GM19240 (cell line): ENCODE data around the gene TRIM41.
"Not testable (repeated sequence)": the region's sequence is repeated elsewhere in the genome, so short reads cannot be mapped to it uniquely, and the experiment has no call there.

ENCODE experiments used
- DNase-seq: peaks from one replicate; pipeline ENCODE4 v3.0.0; 2011; ENCODE audit warnings: low spot score; ENCODE audit not compliant: insufficient read length

The TRIM41 gene

GRCh38 chr5:181248277-181248676 is 25.2 kb downstream of the TRIM41 start:
- no peak for DNase-seq

- DNase-seq, result no peak
Measured at GRCh38 chr5:181255276-181255675, 32.2 kb downstream of the TRIM41 start.

- no peak for DNase-seq
Measured at GRCh38 chr5:181255836-181256578, 32.9 kb downstream of the TRIM41 start.

- no peak for DNase-seq
Measured at GRCh38 chr5:181258576-181258975, 35.5 kb downstream of the TRIM41 start.

- DNase-seq, result no peak
Measured at GRCh38 chr5:181259283-181259682, 36.2 kb downstream of the TRIM41 start.

- DNase-seq, result no peak
Measured at GRCh38 chr5:181259974-181260719, 37.1 kb downstream of the TRIM41 start.

GRCh38 chr5:181260720-181261319 is 37.7 kb downstream of the TRIM41 start, which contains the start of gene TRIM52:
Gene TRIM52, minus strand, starts transcription at chr5:181261143. Its CDS starts 330 bp downstream, at chr5:181260813.
- peak; percentile 62 for DNase-seq

- peak; percentile 39 for DNase-seq
Measured at GRCh38 chr5:181261320-181262049, 38.4 kb downstream of the TRIM41 start.

- DNase-seq, result no peak
Measured at GRCh38 chr5:181263633-181264032, 40.6 kb downstream of the TRIM41 start.

GRCh38 chr5:181265092-181265671 is 42.1 kb downstream of the TRIM41 start:
- no peak for DNase-seq

GRCh38 chr5:181267291-181267904 is 44.3 kb downstream of the TRIM41 start:
- not testable (repeated sequence) for DNase-seq

- not testable (repeated sequence) for DNase-seq
Measured at GRCh38 chr5:181267907-181268306, 44.8 kb downstream of the TRIM41 start.

GRCh38 chr5:181271081-181271480 is 48.0 kb downstream of the TRIM41 start:
- DNase-seq, result no peak

GRCh38 chr5:181273433-181273744 is 50.3 kb downstream of the TRIM41 start:
- not testable (repeated sequence) for DNase-seq

GRCh38 chr5:181280251-181280762 is 57.2 kb downstream of the TRIM41 start:
- no peak for DNase-seq

- DNase-seq, result no peak
Measured at GRCh38 chr5:181281077-181281983, 58.2 kb downstream of the TRIM41 start.

GRCh38 chr5:181281984-181282316 is 58.9 kb downstream of the TRIM41 start:
- no peak for DNase-seq

GRCh38 chr5:181282415-181282814 is 59.3 kb downstream of the TRIM41 start:
- DNase-seq, result not testable (repeated sequence)

- no peak for DNase-seq
Measured at GRCh38 chr5:181282874-181283273, 59.8 kb downstream of the TRIM41 start.

- no peak for DNase-seq
Measured at GRCh38 chr5:181283347-181283746, 60.3 kb downstream of the TRIM41 start.
